GM20000 (cell line): ENCODE results near the gene TUBG1.
"Not testable (repeated sequence)": the region's sequence is repeated elsewhere in the genome, so short reads cannot be mapped to it uniquely, and the experiment has no call there.

ENCODE experiments used
- DNase-seq: peaks from one replicate; pipeline ENCODE4 v3.0.0; 2012; ENCODE audit warnings: low spot score
- CTCF ChIP-seq: IDR thresholded peaks from 2 replicates; pipeline ENCODE4 v1.5.1; 2012; ENCODE audit warnings: mild to moderate bottlenecking, control low read depth; ENCODE audit errors: extremely low read depth, missing control alignments

The TUBG1 gene

GRCh38 chr17:42618442-42619150 is 9.1 kb downstream of the TUBG1 start:
- peak; percentile 79 for DNase-seq
- peak; percentile 21 for TF ChIP-seq CTCF

GRCh38 chr17:42621987-42622386 is 12.5 kb downstream of the TUBG1 start:
- not testable (repeated sequence) for DNase-seq

- TF ChIP-seq CTCF = no peak
- no peak for DNase-seq
Measured at GRCh38 chr17:42623271-42623670, 13.8 kb downstream of the TUBG1 start.

GRCh38 chr17:42623732-42624596 is 14.5 kb downstream of the TUBG1 start:
- DNase-seq = no peak
- no peak for TF ChIP-seq CTCF

- DNase-seq = not testable (repeated sequence)
Measured at GRCh38 chr17:42627032-42627764, 17.7 kb downstream of the TUBG1 start.

GRCh38 chr17:42629411-42630009 is 20.0 kb downstream of the TUBG1 start:
- no peak for DNase-seq
- TF ChIP-seq CTCF = no peak

GRCh38 chr17:42632949-42633444 is 23.5 kb downstream of the TUBG1 start:
- DNase-seq = no peak
- no peak for TF ChIP-seq CTCF
